SK-N-SH (cell line): ENCODE measurements around the gene AHCYL2. TPM values are rescaled to one million over a fixed set of nuclear protein-coding genes. Genes with fewer than 3 reads are reported as not detected.

Experiments used
- CTCF ChIA-PET: fragments of 300-600, 350-600 bp; formaldehyde crosslinking; extraction: SDS; loops from one replicate; lab custom pipeline; 2021; lab: Yijun Ruan, JAX
- POLR2A ChIA-PET: fragments of 350-600 bp; sonication (Branson Sonifier 250); formaldehyde crosslinking; extraction: SDS; loops from one replicate; lab custom pipeline; 2020; ENCODE audit warnings: antibody characterized with exemption, inconsistent platforms; lab: Yijun Ruan, JAX
- DNase-seq: peaks from one replicate; pipeline ENCODE4 v3.0.0; 2012
- H2AFZ ChIP-seq: fragments of 200-600 bp; sonication (generic); 2 replicates; pipeline ENCODE4 v1.8.1; 2016; ENCODE audit warnings: antibody characterized with exemption, mild to moderate bottlenecking, low read depth
- H3F3A ChIP-seq: fragments of 200-600 bp; sonication (generic); replicated peaks from 2 replicates; pipeline ENCODE3; 2016; ENCODE audit warnings: antibody characterized with exemption, mild to moderate bottlenecking; ENCODE audit not compliant: insufficient read depth
- H3K27ac ChIP-seq, 2 experiments: fragments of 200-500 bp in 1 of 2; fragments of 200-600 bp in 1 of 2; sonication (Bioruptor generic) in 1 of 2; sonication (generic), shearing (Covaris generic) in 1 of 2; 2 replicates each; pipeline versions ENCODE4 v1.5.1 to v1.6.1; 2014 to 2016; ENCODE audit warnings: low read depth in 2 of 2, inconsistent platforms in 1 of 2, low read length in 1 of 2, mild to moderate bottlenecking in 1 of 2, mixed read lengths in 1 of 2
- H3K27me3 ChIP-seq: fragments of 200-600 bp; sonication (generic), shearing (Covaris generic); 2 replicates; pipeline ENCODE4 v1.6.1; 2016; ENCODE audit warnings: mixed run types; ENCODE audit not compliant: insufficient read depth
- H3K36me3 ChIP-seq, 2 experiments: fragments of 200-500 bp in 1 of 2; fragments of 200-600 bp in 1 of 2; sonication (Bioruptor generic) in 1 of 2; sonication (generic) in 1 of 2; replicated peaks in 1 of 2; 2 replicates each; pipeline versions ENCODE3 to v1.5.1; 2014 to 2016; ENCODE audit warnings: low read length in 1 of 2, mild to moderate bottlenecking in 1 of 2; ENCODE audit not compliant: insufficient read depth in 2 of 2, control insufficient read depth in 1 of 2
- H3K4me1 ChIP-seq, 2 experiments: fragments of 200-500 bp in 1 of 2; fragments of 200-600 bp in 1 of 2; sonication (Bioruptor generic) in 1 of 2; sonication (generic), shearing (Covaris generic) in 1 of 2; 2 replicates each; pipeline versions ENCODE4 v1.5.1 to v1.6.1; 2014 to 2016; ENCODE audit warnings: low read depth in 1 of 2, low read length in 1 of 2, mixed run types in 1 of 2; ENCODE audit not compliant: insufficient read depth in 2 of 2, control insufficient read depth in 1 of 2
- H3K4me2 ChIP-seq: fragments of 200-600 bp; sonication (generic), shearing (Covaris generic); 2 replicates; pipeline ENCODE4 v1.6.1; 2017; ENCODE audit warnings: mixed run types
- H3K4me3 ChIP-seq, 2 experiments: fragments of 200-500 bp in 1 of 2; fragments of 200-600 bp in 1 of 2; sonication (Bioruptor generic) in 1 of 2; sonication (generic), shearing (Covaris generic) in 1 of 2; 2 replicates each; pipeline versions ENCODE4 v1.5.1 to v1.8.1; 2014 to 2016; ENCODE audit warnings: low read depth in 2 of 2, inconsistent platforms in 1 of 2, low read length in 1 of 2, mild to moderate bottlenecking in 1 of 2, mixed read lengths in 1 of 2, moderate library complexity in 1 of 2
- H3K79me2 ChIP-seq: fragments of 200-600 bp; sonication (generic); 2 replicates; pipeline ENCODE4 v1.8.1; 2017; ENCODE audit warnings: mild to moderate bottlenecking; ENCODE audit not compliant: insufficient read depth
- H3K9ac ChIP-seq: fragments of 200-600 bp; sonication (generic); 2 replicates; pipeline ENCODE4 v1.6.1; 2017; ENCODE audit warnings: mixed run types
- H3K9me2 ChIP-seq: fragments of 200-600 bp; sonication (generic); 2 replicates; pipeline ENCODE4 v1.6.1; 2017; ENCODE audit warnings: mixed run types
- H3K9me3 ChIP-seq: fragments of 200-600 bp; sonication (generic); 2 replicates; pipeline ENCODE4 v1.6.1; 2017; ENCODE audit warnings: mixed run types, mild to moderate bottlenecking, moderate library complexity
- H4K20me1 ChIP-seq: fragments of 200-600 bp; sonication (generic); 2 replicates; pipeline ENCODE4 v1.6.1; 2017; ENCODE audit warnings: mild to moderate bottlenecking, mixed run types; ENCODE audit not compliant: insufficient read depth
- CHD2 ChIP-seq: fragments of 150-350 bp; IDR thresholded peaks from 2 replicates; pipeline ENCODE4 v1.6.1; 2018; ENCODE audit warnings: low read length; ENCODE audit not compliant: partially characterized antibody
- ELF1 ChIP-seq: IDR thresholded peaks from 2 replicates; pipeline ENCODE4 v1.4.0; 2012
- EZH2phosphoT487 ChIP-seq: fragments of 200-600 bp; sonication (generic); IDR thresholded peaks from 2 replicates; pipeline ENCODE4 v1.6.1; 2017; ENCODE audit warnings: low read depth, mixed run types, mild to moderate bottlenecking, antibody characterized with exemption, moderate library complexity, borderline replicate concordance
- FOSL2 ChIP-seq: IDR thresholded peaks from 2 replicates; pipeline ENCODE4 v1.4.0; 2012; ENCODE audit warnings: low read depth, mild to moderate bottlenecking, moderate library complexity, borderline replicate concordance
- FOXM1 ChIP-seq: IDR thresholded peaks from 2 replicates; pipeline ENCODE4 v1.4.0; 2012; ENCODE audit warnings: low read depth, mild to moderate bottlenecking
- GABPA ChIP-seq: IDR thresholded peaks from 2 replicates; pipeline ENCODE4 v1.4.0; 2012; ENCODE audit warnings: low read depth, mild to moderate bottlenecking
- GATA2 ChIP-seq: sonication (generic); formaldehyde crosslinking; IDR thresholded peaks from 2 replicates; pipeline ENCODE4 v1.5.0; 2020; ENCODE audit warnings: mild to moderate bottlenecking, missing genetic modification reagents
- JUND ChIP-seq: IDR thresholded peaks from 2 replicates; pipeline ENCODE4 v1.4.0; 2012
- MEF2A ChIP-seq: IDR thresholded peaks from 2 replicates; pipeline ENCODE4 v1.4.0; 2012; ENCODE audit warnings: low read depth, borderline replicate concordance
- MXI1 ChIP-seq: IDR thresholded peaks from 2 replicates; pipeline ENCODE4 v1.6.1; 2012; ENCODE audit warnings: mild to moderate bottlenecking, low read depth, low read length, improper control_type of control experiment
- POLR2AphosphoS5 ChIP-seq: IDR thresholded peaks from 2 replicates; pipeline ENCODE4 v1.6.1; 2012; ENCODE audit warnings: low read depth, low read length
- RAD21 ChIP-seq: IDR thresholded peaks from 2 replicates; pipeline ENCODE4 v1.6.1; 2012; ENCODE audit warnings: mild to moderate bottlenecking, low read length
- SIN3A ChIP-seq: IDR thresholded peaks from 2 replicates; pipeline ENCODE4 v1.6.1; 2012; ENCODE audit warnings: low read depth, mild to moderate bottlenecking, low read length, moderate library complexity, borderline replicate concordance
- TAF1 ChIP-seq: IDR thresholded peaks from 2 replicates; pipeline ENCODE4 v1.6.1; 2012; ENCODE audit warnings: low read depth, mild to moderate bottlenecking, low read length, moderate library complexity, borderline replicate concordance
- TCF12 ChIP-seq: IDR thresholded peaks from 2 replicates; pipeline ENCODE4 v1.4.0; 2012
- WGBS: methylation state at CpG from one replicate; pipeline ENCODE4 v1.1.6; 2017; ENCODE audit warnings: low lambda C conversion rate; 5-methylcytosine and 5-hydroxymethylcytosine counted together
- polyA plus RNA-seq, 3 experiments: library from polyadenylated mRNA; depleted of rRNA; stranded (reverse); fragments of >200 nt; gene quantifications; 2 replicates each; pipeline ENCODE4 v1.2.3, GENCODE V29; 2012
- TF ChIP-seq, protein P1 (sequence below): IDR thresholded peaks from 2 replicates; pipeline ENCODE4 v1.4.0; 2012; ENCODE audit warnings: low read depth

The AHCYL2 gene
- polyA plus RNA-seq, 1 of the 3 experiments (the other 2 are of a cell fraction) = 20.4 TPM

DNA sequence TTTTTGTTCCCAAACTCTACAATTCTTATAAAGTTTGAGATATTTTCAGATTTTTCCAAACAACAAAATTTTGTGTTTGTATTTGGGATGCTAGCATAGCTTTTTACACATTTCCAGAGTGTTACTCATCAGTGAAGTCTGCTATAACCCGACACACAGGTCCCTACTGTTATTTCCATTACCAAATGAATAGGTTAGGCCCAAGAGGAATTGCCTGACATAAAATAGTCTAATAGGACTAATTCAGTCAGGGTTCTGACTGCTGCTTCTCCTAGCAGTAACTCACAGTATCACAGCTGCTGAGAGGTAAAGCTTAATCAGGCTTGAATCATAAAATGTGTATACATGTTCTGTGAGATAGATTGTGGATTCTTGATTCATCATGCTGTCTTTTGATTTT, 160.3 kb downstream of the AHCYL2 start:
- no peak for TF ChIP-seq MXI1
- no peak for TF ChIP-seq GABPA
- TF ChIP-seq TAF1 = no peak
- TF ChIP-seq, protein P1, sequence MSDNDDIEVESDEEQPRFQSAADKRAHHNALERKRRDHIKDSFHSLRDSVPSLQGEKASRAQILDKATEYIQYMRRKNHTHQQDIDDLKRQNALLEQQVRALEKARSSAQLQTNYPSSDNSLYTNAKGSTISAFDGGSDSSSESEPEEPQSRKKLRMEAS = no peak
- no peak for TF ChIP-seq EZH2phosphoT487
- TF ChIP-seq FOXM1 = no peak
- no peak for TF ChIP-seq RAD21
- no peak for TF ChIP-seq MEF2A
- TF ChIP-seq ELF1 = no peak
- TF ChIP-seq TCF12 = no peak
- TF ChIP-seq JUND = no peak
- no peak for TF ChIP-seq POLR2AphosphoS5
- CTCF ChIA-PET = interaction anchor here (0.5 to 2.0 kb wide), 8 partner anchors 9 to 914 kb away, joined by 3 to 9 read pairs (median 3); partner anchors contain the start of gene SMKR1
- no peaks in the 10 kb centered on the region for H3K27me3 ChIP-seq
- H3K9me3 ChIP-seq = no peaks in the 10 kb centered on the region
- no peaks in the 10 kb centered on the region for H4K20me1 ChIP-seq
- H2AFZ ChIP-seq = no peak overlapping the region
- H3K27ac ChIP-seq = no peak overlapping the region
- no peak overlapping the region for H3K9ac ChIP-seq
- no peaks in the 10 kb centered on the region for H3K79me2 ChIP-seq
- no peaks in the 10 kb centered on the region for H3K4me1 ChIP-seq
- H3K4me3 ChIP-seq = no peak overlapping the region
- H3K4me2 ChIP-seq = no peak overlapping the region
- POLR2A ChIA-PET = no interaction called here
- no peaks in the 10 kb centered on the region for H3K9me2 ChIP-seq
- WGBS = 86% methylated on average over 1 of the region's 1 CpG
- DNase-seq = no peak
- no peaks in the 10 kb centered on the region for H3F3A ChIP-seq
- peaks cover 0 to 12% of the 10 kb centered on the region in 2 experiments for H3K36me3 ChIP-seq

DNA sequence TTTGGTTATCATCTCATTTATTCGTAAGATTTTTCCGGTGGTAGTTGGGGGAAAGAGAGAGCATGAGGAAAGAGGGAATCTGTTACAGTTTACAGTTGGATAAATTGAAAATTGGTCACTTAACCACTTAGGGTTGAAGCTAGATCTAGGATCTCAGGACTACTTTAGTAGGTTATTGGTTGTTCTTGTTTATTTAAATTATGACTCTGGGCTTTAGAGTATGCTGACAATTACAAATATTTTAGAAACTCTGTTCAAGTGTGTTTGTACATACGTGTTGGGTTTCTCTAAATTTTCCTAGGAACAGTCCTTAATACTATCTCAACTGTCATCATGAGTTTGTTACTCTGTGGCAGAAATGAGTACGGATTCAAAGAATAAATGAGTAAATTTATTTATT, 160.8 kb downstream of the AHCYL2 start:
- no peaks in the 10 kb centered on the region for H3K4me1 ChIP-seq
- 94% methylated on average over 4 of the region's 4 CpGs for WGBS
- H3K79me2 ChIP-seq = no peaks in the 10 kb centered on the region
- H3K36me3 ChIP-seq = peaks cover 0 to 16% of the 10 kb centered on the region in 2 experiments
- H3K9me3 ChIP-seq = no peaks in the 10 kb centered on the region
- H3K27me3 ChIP-seq = no peaks in the 10 kb centered on the region
- CTCF ChIA-PET = interaction anchor here (0.8 to 2.0 kb wide), 4 partner anchors 9 to 236 kb away, joined by 3 to 9 read pairs (median 5); no protein-coding TSS in a partner anchor
- no peaks in the 10 kb centered on the region for H3F3A ChIP-seq
- no peak overlapping the region for H2AFZ ChIP-seq
- no peak overlapping the region for H3K27ac ChIP-seq
- no peak overlapping the region for H3K4me2 ChIP-seq
- TF ChIP-seq SIN3A (no peak), GATA2 (no peak), POLR2AphosphoS5 (no peak), CHD2 (no peak), GABPA (no peak), FOXM1 (no peak), FOSL2 (no peak)
- TF ChIP-seq, protein P1 = no peak
- POLR2A ChIA-PET = no interaction called here
- no peaks in the 10 kb centered on the region for H3K9me2 ChIP-seq
- no peak for DNase-seq
- no peaks in the 10 kb centered on the region for H4K20me1 ChIP-seq
- no peak overlapping the region for H3K4me3 ChIP-seq
- no peak overlapping the region for H3K9ac ChIP-seq
